Measurements from ENCODE around the gene NT5DC1. TPM values are rescaled to one million over a fixed set of nuclear protein-coding genes. Genes with fewer than 3 reads are reported as not detected.

The NT5DC1 gene
- polyA plus RNA-seq, 2 of the 4 experiments (the other 2 are of a cell fraction) = 26.9 to 31.5 TPM

DNA sequence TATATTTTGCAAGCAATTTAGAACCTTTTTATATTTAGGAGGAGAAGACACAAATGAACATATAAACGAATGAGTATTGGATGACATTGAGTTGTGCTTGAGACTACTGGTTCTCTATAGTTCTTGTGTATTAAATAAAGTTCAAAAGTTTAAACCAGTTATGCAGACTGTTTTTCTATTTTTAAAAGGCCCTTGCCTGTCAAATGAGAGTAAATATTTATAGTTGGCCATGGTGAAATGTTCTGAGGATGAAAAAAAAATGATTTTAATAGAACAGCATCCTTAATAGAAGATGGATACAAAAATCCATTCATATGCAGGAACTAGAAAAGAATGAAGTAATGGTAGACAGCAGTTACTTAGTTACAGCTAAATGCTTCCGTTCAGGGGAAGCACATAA lies 88.8 kb downstream of the NT5DC1 start:
- 86% methylated on average over 2 of the region's 2 CpGs for WGBS (ENCODE audit: missing lambda C conversion rate)

DNA sequence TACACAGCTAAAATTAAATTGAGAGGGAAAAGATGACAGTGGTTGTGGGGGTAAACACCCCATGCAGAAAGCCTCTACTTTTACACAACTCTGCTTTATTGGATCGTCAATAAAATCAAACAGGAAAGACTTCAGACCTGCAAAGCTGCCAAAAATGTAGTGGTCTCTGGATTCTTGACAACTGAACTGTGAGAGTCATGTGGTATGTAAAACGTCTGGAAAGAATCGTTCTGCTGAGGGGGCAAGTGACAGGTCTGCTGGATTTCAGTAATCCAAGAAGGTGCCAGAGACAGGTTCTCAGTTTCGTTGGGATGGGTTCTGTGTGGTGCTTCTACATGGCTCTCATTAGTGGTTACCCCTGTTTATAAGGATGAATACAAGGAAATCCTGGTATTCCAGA lies 89.9 kb downstream of the NT5DC1 start:
- no peak overlapping the region for H3K4me3 ChIP-seq
- ATAC-seq = no peak
- DNase-seq (ENCODE audit: low read depth in 1 of 2, low spot score in 1 of 2) = no peak
- ChIA-PET POLR2A (no interaction called here), CTCF (interaction anchor here (1.2 kb wide), 1 partner anchor 13 kb away, joined by 3 read pairs; no protein-coding TSS in a partner anchor)
- FAIRE-seq = no peak
- H3K4me2 ChIP-seq = no peak overlapping the region
- 67% methylated on average over 4 of the region's 4 CpGs for WGBS (ENCODE audit: missing lambda C conversion rate)
- no peak overlapping the region for H3K27ac ChIP-seq
- no peaks in the 10 kb centered on the region for H3K9me3 ChIP-seq
- H3K4me1 ChIP-seq = no peaks in the 10 kb centered on the region
- TF ChIP-seq JUN (IDR thresholded peaks at IDR 0.05) (no peak), EHMT2 (IDR thresholded peaks at IDR 0.05; ENCODE audit: low read depth) (no peak), EP300 (IDR thresholded peaks at IDR 0.05) (no peak), KDM1A (IDR thresholded peaks at IDR 0.05; ENCODE audit: low read depth) (no peak), RCOR1 (IDR thresholded peaks at IDR 0.05; ENCODE audit: low read depth, low read length) (no peak), SMC3 (IDR thresholded peaks at IDR 0.05) (no peak), CEBPB (IDR thresholded peaks at IDR 0.05) (no peak), NFE2L2 (conservative IDR thresholded peaks at IDR 0.05; ENCODE audit: low read length) (no peak), PHF8 (IDR thresholded peaks at IDR 0.05; ENCODE audit: borderline replicate concordance, low read depth) (no peak), RNF2 (IDR thresholded peaks at IDR 0.05; ENCODE audit: borderline replicate concordance, low read depth) (no peak), BHLHE40 (IDR thresholded peaks at IDR 0.05; ENCODE audit: low read depth, low read length) (no peak), MAZ (IDR thresholded peaks at IDR 0.05; ENCODE audit: borderline replicate concordance, low read depth, low read length) (no peak)
- TF ChIP-seq, protein P1, sequence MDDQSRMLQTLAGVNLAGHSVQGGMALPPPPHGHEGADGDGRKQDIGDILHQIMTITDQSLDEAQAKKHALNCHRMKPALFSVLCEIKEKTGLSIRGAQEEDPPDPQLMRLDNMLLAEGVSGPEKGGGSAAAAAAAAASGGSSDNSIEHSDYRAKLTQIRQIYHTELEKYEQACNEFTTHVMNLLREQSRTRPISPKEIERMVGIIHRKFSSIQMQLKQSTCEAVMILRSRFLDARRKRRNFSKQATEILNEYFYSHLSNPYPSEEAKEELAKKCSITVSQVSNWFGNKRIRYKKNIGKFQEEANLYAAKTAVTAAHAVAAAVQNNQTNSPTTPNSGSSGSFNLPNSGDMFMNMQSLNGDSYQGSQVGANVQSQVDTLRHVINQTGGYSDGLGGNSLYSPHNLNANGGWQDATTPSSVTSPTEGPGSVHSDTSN (IDR thresholded peaks at IDR 0.05) = no peak
- TF ChIP-seq, protein P2, sequence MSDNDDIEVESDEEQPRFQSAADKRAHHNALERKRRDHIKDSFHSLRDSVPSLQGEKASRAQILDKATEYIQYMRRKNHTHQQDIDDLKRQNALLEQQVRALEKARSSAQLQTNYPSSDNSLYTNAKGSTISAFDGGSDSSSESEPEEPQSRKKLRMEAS (IDR thresholded peaks at IDR 0.05) = no peak
- TF ChIP-seq, protein P3, sequence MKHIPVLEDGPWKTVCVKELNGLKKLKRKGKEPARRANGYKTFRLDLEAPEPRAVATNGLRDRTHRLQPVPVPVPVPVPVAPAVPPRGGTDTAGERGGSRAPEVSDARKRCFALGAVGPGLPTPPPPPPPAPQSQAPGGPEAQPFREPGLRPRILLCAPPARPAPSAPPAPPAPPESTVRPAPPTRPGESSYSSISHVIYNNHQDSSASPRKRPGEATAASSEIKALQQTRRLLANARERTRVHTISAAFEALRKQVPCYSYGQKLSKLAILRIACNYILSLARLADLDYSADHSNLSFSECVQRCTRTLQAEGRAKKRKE (CRISPR knock-in tag; IDR thresholded peaks at IDR 0.05; ENCODE audit: low read depth) = no peak
- TF ChIP-seq, protein P4, sequence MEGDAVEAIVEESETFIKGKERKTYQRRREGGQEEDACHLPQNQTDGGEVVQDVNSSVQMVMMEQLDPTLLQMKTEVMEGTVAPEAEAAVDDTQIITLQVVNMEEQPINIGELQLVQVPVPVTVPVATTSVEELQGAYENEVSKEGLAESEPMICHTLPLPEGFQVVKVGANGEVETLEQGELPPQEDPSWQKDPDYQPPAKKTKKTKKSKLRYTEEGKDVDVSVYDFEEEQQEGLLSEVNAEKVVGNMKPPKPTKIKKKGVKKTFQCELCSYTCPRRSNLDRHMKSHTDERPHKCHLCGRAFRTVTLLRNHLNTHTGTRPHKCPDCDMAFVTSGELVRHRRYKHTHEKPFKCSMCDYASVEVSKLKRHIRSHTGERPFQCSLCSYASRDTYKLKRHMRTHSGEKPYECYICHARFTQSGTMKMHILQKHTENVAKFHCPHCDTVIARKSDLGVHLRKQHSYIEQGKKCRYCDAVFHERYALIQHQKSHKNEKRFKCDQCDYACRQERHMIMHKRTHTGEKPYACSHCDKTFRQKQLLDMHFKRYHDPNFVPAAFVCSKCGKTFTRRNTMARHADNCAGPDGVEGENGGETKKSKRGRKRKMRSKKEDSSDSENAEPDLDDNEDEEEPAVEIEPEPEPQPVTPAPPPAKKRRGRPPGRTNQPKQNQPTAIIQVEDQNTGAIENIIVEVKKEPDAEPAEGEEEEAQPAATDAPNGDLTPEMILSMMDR (IDR thresholded peaks at IDR 0.05) = no peak
- TF ChIP-seq, protein P5, sequence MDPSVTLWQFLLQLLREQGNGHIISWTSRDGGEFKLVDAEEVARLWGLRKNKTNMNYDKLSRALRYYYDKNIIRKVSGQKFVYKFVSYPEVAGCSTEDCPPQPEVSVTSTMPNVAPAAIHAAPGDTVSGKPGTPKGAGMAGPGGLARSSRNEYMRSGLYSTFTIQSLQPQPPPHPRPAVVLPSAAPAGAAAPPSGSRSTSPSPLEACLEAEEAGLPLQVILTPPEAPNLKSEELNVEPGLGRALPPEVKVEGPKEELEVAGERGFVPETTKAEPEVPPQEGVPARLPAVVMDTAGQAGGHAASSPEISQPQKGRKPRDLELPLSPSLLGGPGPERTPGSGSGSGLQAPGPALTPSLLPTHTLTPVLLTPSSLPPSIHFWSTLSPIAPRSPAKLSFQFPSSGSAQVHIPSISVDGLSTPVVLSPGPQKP (IDR thresholded peaks at IDR 0.05; ENCODE audit: low read depth, low read length) = no peak

More for the DNA sequence above, 88.8 kb downstream of the NT5DC1 start:
- Histone ChIP-seq H3K9me3 (no peaks in the 10 kb centered on the region), H3K4me1 (no peaks in the 10 kb centered on the region), H3K4me3 (no peak overlapping the region), H3K27ac (no peak overlapping the region), H3K4me2 (no peak overlapping the region)
- POLR2A ChIA-PET = no interaction called here
- DNase-seq (ENCODE audit: low read depth in 1 of 2, low spot score in 1 of 2) = no peak
- no peak for FAIRE-seq
- no peak for ATAC-seq
- CTCF ChIA-PET = no interaction called here
- no peak for TF ChIP-seq HOXB5 (CRISPR knock-in tag; IDR thresholded peaks at IDR 0.05)
- TF ChIP-seq, protein P1 (IDR thresholded peaks at IDR 0.05) = no peak
- TF ChIP-seq JUN (IDR thresholded peaks at IDR 0.05) = no peak
- TF ChIP-seq ESRRA (IDR thresholded peaks at IDR 0.05; ENCODE audit: borderline replicate concordance, low read length) = no peak

All from A549 (cell line).